HepG2 (cell line): Measurements from ENCODE around the gene KRCC1. TPM values are rescaled to one million over a fixed set of nuclear protein-coding genes. Genes with fewer than 3 reads are reported as not detected.

Experiments used
- ATAC-seq: fragments of 200-7000 bp; cut with Tn5 transposase; 3 replicates; pipeline ENCODE4 v1.9.1; 2020; ENCODE audit warnings: mild to moderate bottlenecking, moderate library complexity
- Bru-seq: library from RNA; stranded (reverse); fragments of 400-500 nt; gene quantifications from one replicate; lab custom pipeline; 2021; lab: Mats Ljungman, UMichigan
- BruChase-seq, 2 experiments: library from RNA; stranded (reverse); fragments of 400-500 nt; gene quantifications; one replicate each; lab custom pipeline; 2021; lab: Mats Ljungman, UMichigan
- BruUV-seq: library from RNA; stranded (reverse); fragments of 400-500 nt; replicated peaks from 2 replicates; lab custom pipeline; 2021; lab: Mats Ljungman, UMichigan
- CTCF ChIA-PET: fragments of 300-600 bp; formaldehyde crosslinking; extraction: SDS; loops from one replicate; lab custom pipeline; 2021; ENCODE audit warnings: low total read pairs, inconsistent platforms, low intra/inter-chr PET ratio; lab: Yijun Ruan, JAX
- POLR2A ChIA-PET: fragments of 350-600 bp; sonication (Branson Sonifier 250); formaldehyde crosslinking; loops from one replicate; lab custom pipeline; 2020; ENCODE audit warnings: antibody characterized with exemption, inconsistent platforms; lab: Yijun Ruan, JAX
- DNase-seq: peaks from one replicate; pipeline ENCODE4 v3.0.0-alpha.2; 2015; ENCODE audit warnings: low spot score
- FAIRE-seq: peaks from 3 replicates; lab custom pipeline; 2011; peaks lifted over from hg19 to GRCh38; lab: Jason Lieb, UNC
- H2AFZ ChIP-seq: one replicate; pipeline ENCODE4 v1.6.1; 2011; ENCODE audit warnings: low read length, inconsistent platforms
- H3K27ac ChIP-seq: fragments of 300-600 bp; 3 replicates; pipeline ENCODE4 v1.8.0; 2011; ENCODE audit warnings: mixed run types, mild to moderate bottlenecking, mixed read lengths, low read length, inconsistent platforms; ENCODE audit not compliant: insufficient read depth; ENCODE audit errors: extremely low read length
- H3K27me3 ChIP-seq, 2 experiments: fragments of 200-600 bp in 1 of 2; 2 replicates in 1 of 2; 3 replicates in 1 of 2; pipeline versions ENCODE4 v1.6.0 to v1.8.0; 2011; ENCODE audit warnings: low read length in 2 of 2, mild to moderate bottlenecking in 2 of 2, moderate library complexity in 2 of 2, inconsistent platforms in 1 of 2; ENCODE audit not compliant: insufficient read depth in 2 of 2, control insufficient read depth in 1 of 2
- H3K36me3 ChIP-seq, 2 experiments: fragments of 200-600 bp in 1 of 2; replicated peaks in 1 of 2; 2 replicates in 1 of 2; 3 replicates in 1 of 2; pipeline versions ENCODE4 v1.5.1 to v1.8.0; 2011; ENCODE audit warnings: low read length in 2 of 2, inconsistent platforms in 1 of 2; ENCODE audit not compliant: insufficient read depth in 2 of 2, control insufficient read depth in 1 of 2
- H3K4me1 ChIP-seq: 2 replicates; pipeline ENCODE4 v1.5.1; 2012; ENCODE audit warnings: low read length, inconsistent platforms; ENCODE audit not compliant: insufficient read depth
- H3K4me2 ChIP-seq: 2 replicates; pipeline ENCODE4 v1.6.0; 2011; ENCODE audit warnings: low read depth, low read length, inconsistent platforms
- H3K4me3 ChIP-seq, 3 experiments: fragments of 200-600 bp in 1 of 3; sonication (generic), shearing (Covaris generic) in 1 of 3; replicated peaks in 1 of 3; 2 replicates each; pipeline ENCODE4 v1.5.1; 2011 to 2016; ENCODE audit warnings: low read length in 3 of 3, inconsistent platforms in 2 of 3, low read depth in 2 of 3, mild to moderate bottlenecking in 2 of 3, control low read depth in 1 of 3, mixed read lengths in 1 of 3; ENCODE audit not compliant: insufficient read depth in 1 of 3
- H3K79me2 ChIP-seq: one replicate; pipeline ENCODE4 v1.6.1; 2011; ENCODE audit warnings: low read length, inconsistent platforms; ENCODE audit not compliant: insufficient read depth
- H3K9ac ChIP-seq: 2 replicates; pipeline ENCODE4 v1.6.0; 2011; ENCODE audit warnings: mild to moderate bottlenecking, low read depth, low read length, inconsistent platforms; ENCODE audit not compliant: insufficient read depth
- H3K9me3 ChIP-seq: 2 replicates; pipeline ENCODE4 v1.5.1; 2012; ENCODE audit warnings: mild to moderate bottlenecking, low read length
- H4K20me1 ChIP-seq: 2 replicates; pipeline ENCODE4 v1.6.0; 2011; ENCODE audit warnings: inconsistent platforms, mild to moderate bottlenecking, low read length, moderate library complexity; ENCODE audit not compliant: insufficient read depth
- IRF1 ChIP-seq: sonication (generic); formaldehyde crosslinking; IDR thresholded peaks from 2 replicates; pipeline ENCODE4 v1.4.0; 2020; ENCODE audit warnings: low read depth, mild to moderate bottlenecking, missing genetic modification reagents
- JARID2 ChIP-seq: sonication (generic); formaldehyde crosslinking; IDR thresholded peaks from 2 replicates; pipeline ENCODE4 v1.8.1; 2023; ENCODE audit warnings: missing genetic modification reagents, inconsistent platforms; ENCODE audit not compliant: insufficient replicate concordance
- NPAS2 ChIP-seq: sonication (generic); formaldehyde crosslinking; IDR thresholded peaks from 2 replicates; pipeline ENCODE4 v1.8.0; 2022; ENCODE audit warnings: mild to moderate bottlenecking, missing genetic modification reagents, borderline replicate concordance
- YEATS2 ChIP-seq: sonication (generic); formaldehyde crosslinking; IDR thresholded peaks from 2 replicates; pipeline ENCODE4 v1.4.0; 2020; ENCODE audit warnings: missing genetic modification reagents, borderline replicate concordance
- ZNF577 ChIP-seq: sonication (generic); formaldehyde crosslinking; IDR thresholded peaks from 2 replicates; pipeline ENCODE4 v1.4.0; 2020; ENCODE audit warnings: mild to moderate bottlenecking, low read depth, missing genetic modification reagents, borderline replicate concordance
- ZNF580 ChIP-seq: IDR thresholded peaks from 2 replicates; pipeline ENCODE4 v1.6.1; 2016; ENCODE audit warnings: low read depth, borderline replicate concordance
- WGBS: methylation state at CpG from one replicate; pipeline ENCODE4 v1.1.6; 2017; ENCODE audit warnings: low lambda C conversion rate; 5-methylcytosine and 5-hydroxymethylcytosine counted together
- in situ Hi-C: cut with HindIII; loops from 2 replicates; pipeline ENCODE4 v1.10.0; 2017; ENCODE audit warnings: low pct_unique_long_range_greater_than_20kb; ENCODE audit not compliant: extremely low pct_ligation_motif_present
- intact Hi-C: fragments of 100-400 bp; cut with micrococcal nuclease; formaldehyde crosslinking; loops from one replicate; pipeline ENCODE4 v1.10.0; 2022; ENCODE audit not compliant: unreplicated experiment
- long read RNA-seq, 2 experiments: library from RNA in 1 of 2; library from polyadenylated mRNA in 1 of 2; stranded (forward) in 1 of 2; unstranded in 1 of 2; transcript quantifications; one replicate each; pipeline ENCODE4 v2.0.0, GENCODE V29; 2019 to 2022
- polyA minus RNA-seq, 3 experiments: library from RNA; depleted of rRNA, polyadenylated mRNA; stranded (reverse); fragments of >200 nt; gene quantifications; 2 replicates each; pipeline ENCODE4 v1.2.3, GENCODE V29; 2011; ENCODE audit warnings: low replicate concordance in 1 of 3
- polyA plus RNA-seq, 8 experiments: library from polyadenylated mRNA; depleted of rRNA in 3 of 8; stranded (reverse) in 7 of 8; unstranded in 1 of 8; fragments of >200 nt; fragmentation: Illumina TruSeq in 4 of 8; extraction: Trizol in 4 of 8; gene quantifications; 2 replicates each; pipeline versions ENCODE4 v1.2.1 to v1.2.3, GENCODE V29; 2011 to 2016; ENCODE audit warnings: low read depth in 4 of 8, missing spikeins in 1 of 8, mixed read lengths in 1 of 8; ENCODE audit not compliant: insufficient read depth in 1 of 8
- total RNA-seq, 5 experiments: library from RNA; depleted of rRNA; stranded (reverse); fragments of >200 nt; fragmentation: Illumina TruSeq; extraction: Trizol; gene quantifications; 2 replicates each; pipeline ENCODE4 v1.2.3, GENCODE V29; 2016; ENCODE audit warnings: low read depth in 1 of 5
- TF ChIP-seq, protein P1 (sequence below): sonication (generic); formaldehyde crosslinking; IDR thresholded peaks from 2 replicates; pipeline ENCODE4 v1.8.1; 2023; ENCODE audit warnings: mild to moderate bottlenecking, missing genetic modification reagents
- TF ChIP-seq, protein P2 (sequence below): sonication (generic); formaldehyde crosslinking; IDR thresholded peaks from 2 replicates; pipeline ENCODE4 v1.4.0; 2020; ENCODE audit warnings: low read depth, missing genetic modification reagents

Gene KRCC1
- total RNA-seq (2016; rRNA removed; fragmentation: Illumina TruSeq; extraction: Trizol): 6.5 and 10.0 TPM in 2 replicates
- total RNA-seq (2016; cell fraction: cytosol; rRNA removed; fragmentation: Illumina TruSeq; extraction: Trizol; ENCODE audit: low read depth): 3.4 and 3.8 TPM in 2 replicates
- total RNA-seq (2016; cell fraction: insoluble cytoplasmic fraction; rRNA removed; fragmentation: Illumina TruSeq; extraction: Trizol): 7.2 and 9.3 TPM in 2 replicates
- total RNA-seq (2016; cell fraction: membrane; rRNA removed; fragmentation: Illumina TruSeq; extraction: Trizol): 8.5 and 9.0 TPM in 2 replicates
- total RNA-seq (2016; cell fraction: nucleus; rRNA removed; fragmentation: Illumina TruSeq; extraction: Trizol): 4.0 and 4.4 TPM in 2 replicates
- polyA plus RNA-seq (2011; rRNA removed): 5.3 and 7.7 TPM in 2 replicates
- polyA plus RNA-seq (2011; cell fraction: cytosol; rRNA removed): 2.4 and 3.9 TPM in 2 replicates
- polyA plus RNA-seq (2011; cell fraction: nucleus; rRNA removed): 1.0 and 2.0 TPM in 2 replicates
- 5.8 and 7.1 TPM in 2 replicates for polyA plus RNA-seq (2012)
- 4.2 and 4.5 TPM in 2 replicates for polyA plus RNA-seq (2016; cell fraction: cytosol; fragmentation: Illumina TruSeq; extraction: Trizol; ENCODE audit: low read depth)
- 10.6 and 10.9 TPM in 2 replicates for polyA plus RNA-seq (2016; cell fraction: insoluble cytoplasmic fraction; fragmentation: Illumina TruSeq; extraction: Trizol; ENCODE audit: low read depth)
- polyA plus RNA-seq (2016; cell fraction: membrane; fragmentation: Illumina TruSeq; extraction: Trizol; ENCODE audit: low read depth): 7.2 and 7.3 TPM in 2 replicates
- polyA plus RNA-seq (2016; cell fraction: nucleus; fragmentation: Illumina TruSeq; extraction: Trizol; ENCODE audit: insufficient read depth, low read depth): 7.5 and 7.9 TPM in 2 replicates
- polyA minus RNA-seq (2011; rRNA and poly(A)+ RNA removed; ENCODE audit: low replicate concordance): 0.80 and 1.4 TPM in 2 replicates
- 2.3 and 2.6 TPM in 2 replicates for polyA minus RNA-seq (2011; cell fraction: cytosol; rRNA and poly(A)+ RNA removed)
- polyA minus RNA-seq (2011; cell fraction: nucleus; rRNA and poly(A)+ RNA removed): 2.2 and 2.4 TPM in 2 replicates
- percentile 86 among the genes with signal in this experiment for Bru-seq, nascent RNA
- BruChase-seq, experiment 1, labeled RNA remaining after a 6-hour chase: percentile 54 among the genes with signal in this experiment
- percentile 59 among the genes with signal in this experiment for BruChase-seq, experiment 2, labeled RNA remaining after a 2-hour chase
- long read RNA-seq, experiment 1, transcript KRCC1-201 (4 exons, 1,753 nt): major isoform, 6 of 6 reads
- long read RNA-seq, experiment 1, partial matches to known transcripts: 0 of 6 reads
- long read RNA-seq, experiment 1, other reads (novel, unspliced or antisense): 0 of 6 reads
- long read RNA-seq, experiment 2, transcript KRCC1-201 (4 exons, 1,753 nt): major isoform, 7 of 12 reads
- long read RNA-seq, experiment 2, partial matches to known transcripts: 4 of 12 reads
- long read RNA-seq, experiment 2, other reads (novel, unspliced or antisense): 1 of 12 reads

- H4K20me1 ChIP-seq: no peaks in the 10 kb centered on the region
- FAIRE-seq (peak; percentile 8), ATAC-seq (peak; percentile 95), DNase-seq (peak; percentile 94)
- H3K36me3 ChIP-seq: 0 out of 5 replicates have a peak, but pooled peaks cover 0 to 1% of the 10 kb centered on the region in 2 experiments
- H3K4me3 ChIP-seq: peak within 1 kb of the TSS; percentile 79 to 97 (median 96)
- H3K9me3 ChIP-seq: no peaks in the 10 kb centered on the region
- H3K79me2 ChIP-seq: peaks cover 24% of the 10 kb centered on the region
- peak within 1 kb of the TSS; percentile 76 for H3K4me2 ChIP-seq
- H3K9ac ChIP-seq: peak within 1 kb of the TSS; percentile 97
- intact Hi-C loops (loop anchor here (5.0 kb wide), 1 partner anchor 252 kb away; no protein-coding TSS in a partner anchor), in situ Hi-C loops (loop anchor here (25.0 kb wide), 1 partner anchor 407 kb away; the partner anchor contains the start of gene FOXI3)
- H3K27ac ChIP-seq: peak within 1 kb of the TSS; percentile 93
- POLR2A ChIA-PET: interaction anchor here (1.1 to 3.0 kb wide), 9 partner anchors 17 to 155 kb away, joined by 3 to 35 read pairs (median 7); partner anchors contain the start of genes FABP1 and RNU2-63P
- BruUV-seq: TSS peak; percentile 96
- CTCF ChIA-PET: no interaction called here
- WGBS: 1% methylated on average over 44 of the region's 77 CpGs
- peaks cover 71% of the 10 kb centered on the region for H3K4me1 ChIP-seq
- H2AFZ ChIP-seq: no peak within 1 kb of the TSS
- no peaks in the 10 kb centered on the region; a peak in 1 of 5 replicates for H3K27me3 ChIP-seq
- TF ChIP-seq NPAS2 (CRISPR knock-in tag) (no peak), JARID2 (CRISPR knock-in tag) (no peak), ZNF580 (CRISPR knock-in tag) (no peak), IRF1 (no peak), YEATS2 (peak; percentile 68), ZNF577 (CRISPR knock-in tag) (no peak)
- TF ChIP-seq, protein P1, sequence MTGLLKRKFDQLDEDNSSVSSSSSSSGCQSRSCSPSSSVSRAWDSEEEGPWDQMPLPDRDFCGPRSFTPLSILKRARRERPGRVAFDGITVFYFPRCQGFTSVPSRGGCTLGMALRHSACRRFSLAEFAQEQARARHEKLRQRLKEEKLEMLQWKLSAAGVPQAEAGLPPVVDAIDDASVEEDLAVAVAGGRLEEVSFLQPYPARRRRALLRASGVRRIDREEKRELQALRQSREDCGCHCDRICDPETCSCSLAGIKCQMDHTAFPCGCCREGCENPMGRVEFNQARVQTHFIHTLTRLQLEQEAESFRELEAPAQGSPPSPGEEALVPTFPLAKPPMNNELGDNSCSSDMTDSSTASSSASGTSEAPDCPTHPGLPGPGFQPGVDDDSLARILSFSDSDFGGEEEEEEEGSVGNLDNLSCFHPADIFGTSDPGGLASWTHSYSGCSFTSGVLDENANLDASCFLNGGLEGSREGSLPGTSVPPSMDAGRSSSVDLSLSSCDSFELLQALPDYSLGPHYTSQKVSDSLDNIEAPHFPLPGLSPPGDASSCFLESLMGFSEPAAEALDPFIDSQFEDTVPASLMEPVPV (CRISPR knock-in tag): peak; percentile 37; the same call in 1 of the 2 replicates
- TF ChIP-seq, protein P2, sequence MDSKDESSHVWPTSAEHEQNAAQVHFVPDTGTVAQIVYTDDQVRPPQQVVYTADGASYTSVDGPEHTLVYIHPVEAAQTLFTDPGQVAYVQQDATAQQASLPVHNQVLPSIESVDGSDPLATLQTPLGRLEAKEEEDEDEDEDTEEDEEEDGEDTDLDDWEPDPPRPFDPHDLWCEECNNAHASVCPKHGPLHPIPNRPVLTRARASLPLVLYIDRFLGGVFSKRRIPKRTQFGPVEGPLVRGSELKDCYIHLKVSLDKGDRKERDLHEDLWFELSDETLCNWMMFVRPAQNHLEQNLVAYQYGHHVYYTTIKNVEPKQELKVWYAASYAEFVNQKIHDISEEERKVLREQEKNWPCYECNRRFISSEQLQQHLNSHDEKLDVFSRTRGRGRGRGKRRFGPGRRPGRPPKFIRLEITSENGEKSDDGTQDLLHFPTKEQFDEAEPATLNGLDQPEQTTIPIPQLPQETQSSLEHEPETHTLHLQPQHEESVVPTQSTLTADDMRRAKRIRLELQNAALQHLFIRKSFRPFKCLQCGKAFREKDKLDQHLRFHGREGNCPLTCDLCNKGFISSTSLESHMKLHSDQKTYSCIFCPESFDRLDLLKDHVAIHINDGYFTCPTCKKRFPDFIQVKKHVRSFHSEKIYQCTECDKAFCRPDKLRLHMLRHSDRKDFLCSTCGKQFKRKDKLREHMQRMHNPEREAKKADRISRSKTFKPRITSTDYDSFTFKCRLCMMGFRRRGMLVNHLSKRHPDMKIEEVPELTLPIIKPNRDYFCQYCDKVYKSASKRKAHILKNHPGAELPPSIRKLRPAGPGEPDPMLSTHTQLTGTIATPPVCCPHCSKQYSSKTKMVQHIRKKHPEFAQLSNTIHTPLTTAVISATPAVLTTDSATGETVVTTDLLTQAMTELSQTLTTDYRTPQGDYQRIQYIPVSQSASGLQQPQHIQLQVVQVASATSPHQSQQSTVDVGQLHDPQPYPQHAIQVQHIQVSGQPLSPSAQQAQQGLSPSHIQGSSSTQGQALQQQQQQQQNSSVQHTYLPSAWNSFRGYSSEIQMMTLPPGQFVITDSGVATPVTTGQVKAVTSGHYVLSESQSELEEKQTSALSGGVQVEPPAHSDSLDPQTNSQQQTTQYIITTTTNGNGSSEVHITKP (CRISPR knock-in tag): no peak
Observed at GRCh38 chr2:88055371-88056128, at the start of gene KRCC1. Gene KRCC1, minus strand, starts transcription at chr2:88055783. Its CDS starts 27,220 bp downstream, at chr2:88028563.
